ENCODE results near the gene TEPSIN. TPM values are rescaled to one million over a fixed set of nuclear protein-coding genes. Genes with fewer than 3 reads are reported as not detected.
A peak's percentile ranks its signal among the peaks of the same experiment; 100 is the strongest.

TEPSIN gene
- total RNA-seq, 1 donor from 2014 or later: 42.3 TPM

DNA sequence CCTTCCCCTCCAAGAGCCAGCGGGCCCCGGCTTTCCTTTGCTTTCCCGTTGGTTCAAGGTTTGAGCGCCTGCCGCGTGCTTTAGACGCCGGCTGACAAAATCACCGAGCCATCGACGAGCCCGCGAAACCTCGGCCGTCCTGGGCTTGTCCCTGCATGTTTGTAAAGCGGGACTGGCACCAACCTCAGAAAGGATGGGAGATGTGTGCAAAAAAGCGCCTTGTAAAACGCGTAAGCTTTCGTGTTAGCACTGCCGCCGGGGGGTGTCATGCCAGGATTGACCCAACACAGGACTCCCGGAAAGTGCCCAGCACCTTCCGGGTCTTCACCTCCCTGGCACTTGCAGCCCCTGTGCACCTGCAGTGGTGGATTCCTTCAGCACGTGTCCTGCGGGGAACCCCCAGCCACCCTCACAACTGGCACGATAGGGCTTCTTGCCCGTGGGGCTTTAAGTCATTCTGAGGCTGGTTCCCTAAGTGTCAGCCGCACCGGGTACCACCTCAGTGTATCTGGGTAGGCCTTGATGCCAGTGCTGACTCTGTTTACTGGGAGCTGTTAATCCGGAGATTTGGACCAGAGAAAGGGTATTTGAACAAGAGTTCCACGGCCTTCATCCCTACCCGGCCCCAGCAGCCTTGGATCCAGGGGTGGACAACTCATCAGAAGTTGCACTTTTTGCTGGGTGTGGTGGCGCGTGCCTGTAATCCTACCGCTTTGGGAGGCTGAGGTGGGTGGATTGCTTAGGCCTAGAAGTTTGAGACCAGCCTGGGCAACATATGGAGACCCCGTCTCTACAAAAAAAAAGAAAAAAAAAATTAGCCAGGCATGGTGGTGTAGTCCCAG lies 1.1 kb upstream of the TEPSIN start:
- Mint-ChIP-seq H3K4me1 (ENCODE audit: unreplicated experiment) (peaks cover 26% of the 10 kb centered on the region), H3K9me3 (ENCODE audit: unreplicated experiment) (no peaks in the 10 kb centered on the region), H3K4me3 (ENCODE audit: unreplicated experiment) (peak overlapping the region; percentile 92), H3K36me3 (ENCODE audit: unreplicated experiment) (peaks cover 3% of the 10 kb centered on the region), H3K27me3 (ENCODE audit: unreplicated experiment) (no peaks in the 10 kb centered on the region), H3K27ac (ENCODE audit: unreplicated experiment) (peak overlapping the region; percentile 93)
- TF ChIP-seq, protein P1, sequence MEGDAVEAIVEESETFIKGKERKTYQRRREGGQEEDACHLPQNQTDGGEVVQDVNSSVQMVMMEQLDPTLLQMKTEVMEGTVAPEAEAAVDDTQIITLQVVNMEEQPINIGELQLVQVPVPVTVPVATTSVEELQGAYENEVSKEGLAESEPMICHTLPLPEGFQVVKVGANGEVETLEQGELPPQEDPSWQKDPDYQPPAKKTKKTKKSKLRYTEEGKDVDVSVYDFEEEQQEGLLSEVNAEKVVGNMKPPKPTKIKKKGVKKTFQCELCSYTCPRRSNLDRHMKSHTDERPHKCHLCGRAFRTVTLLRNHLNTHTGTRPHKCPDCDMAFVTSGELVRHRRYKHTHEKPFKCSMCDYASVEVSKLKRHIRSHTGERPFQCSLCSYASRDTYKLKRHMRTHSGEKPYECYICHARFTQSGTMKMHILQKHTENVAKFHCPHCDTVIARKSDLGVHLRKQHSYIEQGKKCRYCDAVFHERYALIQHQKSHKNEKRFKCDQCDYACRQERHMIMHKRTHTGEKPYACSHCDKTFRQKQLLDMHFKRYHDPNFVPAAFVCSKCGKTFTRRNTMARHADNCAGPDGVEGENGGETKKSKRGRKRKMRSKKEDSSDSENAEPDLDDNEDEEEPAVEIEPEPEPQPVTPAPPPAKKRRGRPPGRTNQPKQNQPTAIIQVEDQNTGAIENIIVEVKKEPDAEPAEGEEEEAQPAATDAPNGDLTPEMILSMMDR (IDR thresholded peaks at IDR 0.05): no peak
- no peak for DNase-seq (ENCODE audit: extremely low spot score, unreplicated experiment)

DNA sequence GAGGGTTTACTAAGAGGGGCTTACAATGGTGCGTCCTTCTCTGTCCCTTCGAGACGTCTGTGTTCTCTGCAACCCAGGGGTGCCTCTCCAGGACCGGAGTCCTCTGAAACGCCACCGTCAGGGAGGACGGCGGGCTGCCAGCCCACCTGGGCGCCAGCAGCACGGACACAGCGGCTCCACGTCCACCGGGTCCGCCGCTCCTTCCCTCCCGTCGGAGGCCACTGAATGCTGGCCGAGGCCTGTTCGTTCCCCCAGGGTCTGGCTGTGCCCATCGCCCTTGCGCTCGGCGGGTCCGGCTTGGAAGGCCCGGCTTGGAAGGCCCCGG lies 403 bp downstream of the TEPSIN start:
- H3K27me3 Mint-ChIP-seq (ENCODE audit: unreplicated experiment): no peaks in the 10 kb centered on the region
- TF ChIP-seq, protein P1 (IDR thresholded peaks at IDR 0.05): no peak
- peaks cover 3% of the 10 kb centered on the region for H3K36me3 Mint-ChIP-seq (ENCODE audit: unreplicated experiment)
- no peaks in the 10 kb centered on the region for H3K9me3 Mint-ChIP-seq (ENCODE audit: unreplicated experiment)
- H3K4me1 Mint-ChIP-seq (ENCODE audit: unreplicated experiment): peaks cover 22% of the 10 kb centered on the region
- no peak overlapping the region for H3K27ac Mint-ChIP-seq (ENCODE audit: unreplicated experiment)
- no peak for DNase-seq (ENCODE audit: extremely low spot score, unreplicated experiment)
- peak overlapping the region; percentile 71 for H3K4me3 Mint-ChIP-seq (ENCODE audit: unreplicated experiment)

DNA sequence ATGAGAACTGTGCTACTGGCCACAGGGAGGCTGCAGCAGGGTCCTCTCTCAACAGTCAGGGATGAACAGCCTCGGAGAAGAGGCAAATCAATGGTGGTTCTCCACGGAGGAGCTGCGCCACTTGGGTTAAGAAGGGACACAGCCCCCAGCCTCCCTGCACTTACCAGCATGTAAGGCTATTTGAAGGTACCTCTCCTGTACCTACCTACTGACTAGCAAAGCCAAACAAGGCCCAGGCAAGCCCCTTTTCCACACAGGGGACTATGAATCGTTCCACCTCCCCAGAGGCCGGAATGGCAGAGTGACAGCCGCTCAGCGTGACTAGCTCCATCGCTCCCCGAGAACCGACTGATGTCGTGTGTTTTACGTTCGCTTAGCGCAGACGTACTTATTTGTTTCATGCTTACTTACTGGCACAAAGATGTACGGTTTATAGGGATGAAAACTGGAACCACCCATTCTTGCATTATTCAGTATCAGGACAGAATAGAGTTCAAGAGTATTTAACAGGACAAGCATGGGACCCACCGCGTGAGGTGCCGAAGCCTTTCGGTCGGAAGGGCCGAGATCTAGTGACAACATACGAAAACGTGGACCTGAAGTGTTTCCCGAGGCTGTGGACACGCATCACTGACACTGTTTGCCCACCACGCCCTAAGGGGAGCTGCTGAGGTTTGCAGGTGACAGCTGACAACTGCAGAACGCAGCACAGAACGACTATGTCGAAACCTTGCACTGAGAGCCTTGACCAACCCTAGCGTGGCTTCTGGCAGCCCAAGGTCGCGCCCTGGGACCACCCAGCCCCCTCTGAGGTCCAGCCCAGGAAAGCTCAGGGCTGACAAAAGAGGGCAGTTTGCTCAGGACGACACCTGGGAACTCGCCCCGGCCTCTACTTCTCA lies 1.0 kb downstream of the TEPSIN start:
- TF ChIP-seq, protein P1 (IDR thresholded peaks at IDR 0.05): no peak
- DNase-seq (ENCODE audit: extremely low spot score, unreplicated experiment): no peak
- Mint-ChIP-seq H3K27me3 (ENCODE audit: unreplicated experiment) (no peaks in the 10 kb centered on the region), H3K4me3 (ENCODE audit: unreplicated experiment) (peak overlapping the region; percentile 71), H3K9me3 (ENCODE audit: unreplicated experiment) (no peaks in the 10 kb centered on the region), H3K27ac (ENCODE audit: unreplicated experiment) (no peak overlapping the region), H3K4me1 (ENCODE audit: unreplicated experiment) (peaks cover 22% of the 10 kb centered on the region), H3K36me3 (ENCODE audit: unreplicated experiment) (peaks cover 3% of the 10 kb centered on the region)

DNA sequence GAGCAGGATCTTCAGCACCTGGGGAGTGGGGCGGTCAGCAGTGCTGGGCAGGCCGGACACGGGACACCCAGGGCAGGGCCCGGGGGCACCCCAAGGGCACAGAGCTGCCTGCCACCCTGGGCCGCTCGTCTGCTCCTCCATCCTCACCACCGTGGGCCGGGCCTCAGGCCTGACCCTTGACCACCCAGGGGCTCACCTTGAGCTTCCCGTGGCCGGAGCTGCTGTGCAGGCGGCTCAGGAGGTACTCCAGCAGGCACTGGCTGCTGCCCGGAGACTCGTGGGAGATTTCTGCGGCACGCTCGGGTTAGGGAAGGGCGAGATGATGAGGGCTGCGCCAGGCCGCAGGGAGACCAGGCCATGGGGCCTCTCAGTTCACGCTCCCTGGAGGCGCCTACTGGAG lies 2.1 kb downstream of the TEPSIN start:
- no peak overlapping the region for H3K27ac Mint-ChIP-seq (ENCODE audit: unreplicated experiment)
- H3K4me3 Mint-ChIP-seq (ENCODE audit: unreplicated experiment): no peak overlapping the region
- no peak for DNase-seq (ENCODE audit: extremely low spot score, unreplicated experiment)

More for the DNA sequence above, 2.1 kb downstream of the TEPSIN start:
- H3K27me3 Mint-ChIP-seq (ENCODE audit: unreplicated experiment): no peaks in the 10 kb centered on the region
- TF ChIP-seq, protein P1 (IDR thresholded peaks at IDR 0.05): no peak
- H3K4me1 Mint-ChIP-seq (ENCODE audit: unreplicated experiment): peaks cover 22% of the 10 kb centered on the region
- no peaks in the 10 kb centered on the region for H3K9me3 Mint-ChIP-seq (ENCODE audit: unreplicated experiment)
- peaks cover 3% of the 10 kb centered on the region for H3K36me3 Mint-ChIP-seq (ENCODE audit: unreplicated experiment)

All from osteocyte (in vitro differentiated cells).